Neural cell (in vitro differentiated cells): ENCODE data around the gene CYP19A1. TPM values are rescaled to one million over a fixed set of nuclear protein-coding genes. Genes with fewer than 3 reads are reported as not detected.

Experiments used
- H2AFZ ChIP-seq: fragments of 200-600, 300-800 bp; sonication (generic), shearing (Covaris generic); 2 replicates; pipeline ENCODE4 v1.6.0; 2014; ENCODE audit warnings: low read depth, mild to moderate bottlenecking, antibody characterized with exemption, low read length, moderate library complexity
- H3F3A ChIP-seq: fragments of 200-600 bp; shearing (Covaris generic); 2 replicates; pipeline ENCODE4 v1.6.1; 2016; ENCODE audit warnings: mild to moderate bottlenecking, moderate library complexity, mixed read lengths, antibody characterized with exemption, low read length; ENCODE audit not compliant: insufficient read depth, poor library complexity, severe bottlenecking
- H3K27ac ChIP-seq: fragments of 200-600, 300-800 bp; sonication (generic), shearing (Covaris generic); 2 replicates; pipeline ENCODE4 v1.5.1; 2014; ENCODE audit warnings: mild to moderate bottlenecking, low read length, moderate library complexity
- H3K27me3 ChIP-seq: fragments of 300-800, 200-600 bp; sonication (generic), shearing (Covaris generic); 2 replicates; pipeline ENCODE4 v1.6.0; 2014; ENCODE audit warnings: mild to moderate bottlenecking, low read depth, low read length, moderate library complexity; ENCODE audit not compliant: insufficient read depth
- H3K36me3 ChIP-seq: fragments of 300-800, 200-600 bp; sonication (generic), shearing (Covaris generic); 2 replicates; pipeline ENCODE4 v1.5.1; 2014; ENCODE audit warnings: mild to moderate bottlenecking, antibody characterized with exemption, low read length, moderate library complexity; ENCODE audit not compliant: insufficient read depth
- H3K4me2 ChIP-seq: fragments of 300-800, 200-600 bp; sonication (generic), shearing (Covaris generic); 2 replicates; pipeline ENCODE4 v1.6.0; 2014; ENCODE audit warnings: mild to moderate bottlenecking, low read length
- H3K4me3 ChIP-seq: fragments of 300-800, 200-600 bp; sonication (generic), shearing (Covaris generic); 2 replicates; pipeline ENCODE4 v1.5.1; 2014; ENCODE audit warnings: mild to moderate bottlenecking, low read length, moderate library complexity
- H3K79me2 ChIP-seq: fragments of 200-600 bp; shearing (Covaris generic); replicated peaks from 2 replicates; pipeline ENCODE4 v1.6.0; 2014; ENCODE audit warnings: mild to moderate bottlenecking, low read length, moderate library complexity; ENCODE audit not compliant: insufficient read depth
- H3K9ac ChIP-seq: fragments of 300-800, 200-600 bp; sonication (generic), shearing (Covaris generic); 2 replicates; pipeline ENCODE4 v1.6.1; 2016; ENCODE audit warnings: mild to moderate bottlenecking, low read length, mixed read lengths
- H3K9me2 ChIP-seq: fragments of 200-600 bp; shearing (Covaris generic); 2 replicates; pipeline ENCODE4 v1.6.1; 2016; ENCODE audit warnings: mild to moderate bottlenecking, low read length, mixed read lengths; ENCODE audit not compliant: insufficient read depth
- H3K9me3 ChIP-seq: fragments of 200-600, 300-800 bp; sonication (generic), shearing (Covaris generic); 2 replicates; pipeline ENCODE4 v1.6.1; 2016; ENCODE audit warnings: mild to moderate bottlenecking, mixed run types, low read length, moderate library complexity, mixed read lengths
- H4K20me1 ChIP-seq: fragments of 200-600 bp; shearing (Covaris generic); 2 replicates; pipeline ENCODE4 v1.6.1; 2016; ENCODE audit warnings: mild to moderate bottlenecking, mixed run types; ENCODE audit not compliant: insufficient read depth
- EP300 ChIP-seq: fragments of 450-650 bp; conservative IDR thresholded peaks from 2 replicates; pipeline ENCODE4 v1.6.1; 2014; ENCODE audit warnings: antibody characterized with exemption, mild to moderate bottlenecking, moderate library complexity; ENCODE audit not compliant: poor library complexity, severe bottlenecking
- EZH2 ChIP-seq: fragments of 200-600, 300-800 bp; shearing (Covaris generic), sonication (generic); IDR thresholded peaks from 2 replicates; pipeline ENCODE4 v1.6.1; 2014; ENCODE audit warnings: antibody characterized with exemption, low read length, borderline replicate concordance, mild to moderate bottlenecking; ENCODE audit not compliant: insufficient read depth, poor library complexity, severe bottlenecking
- MXI1 ChIP-seq: fragments of 450-650 bp; conservative IDR thresholded peaks from 2 replicates; pipeline ENCODE4 v1.6.1; 2014; ENCODE audit warnings: antibody characterized with exemption, mild to moderate bottlenecking; ENCODE audit not compliant: poor library complexity, severe bottlenecking
- POLR2AphosphoS5 ChIP-seq: IDR thresholded peaks from 2 replicates; pipeline ENCODE4 v1.6.1; 2012
- RAD21 ChIP-seq: fragments of 450-650 bp; conservative IDR thresholded peaks from 2 replicates; pipeline ENCODE4 v1.6.1; 2014; ENCODE audit warnings: antibody characterized with exemption, mild to moderate bottlenecking, moderate library complexity
- SMC3 ChIP-seq: fragments of 450-650 bp; conservative IDR thresholded peaks from 2 replicates; pipeline ENCODE4 v1.6.1; 2014; ENCODE audit warnings: antibody characterized with exemption, mild to moderate bottlenecking, moderate library complexity; ENCODE audit not compliant: poor library complexity
- TAF1 ChIP-seq: IDR thresholded peaks from 2 replicates; pipeline ENCODE4 v1.6.1; 2012; ENCODE audit warnings: low read depth
- polyA plus RNA-seq: library from polyadenylated mRNA; depleted of rRNA; stranded (reverse); fragments of >200 nt; gene quantifications from 2 replicates; pipeline ENCODE4 v1.2.3, GENCODE V29; 2014
- TF ChIP-seq, protein P1 (sequence below): IDR thresholded peaks from 2 replicates; pipeline ENCODE4 v1.6.1; 2012; ENCODE audit warnings: borderline replicate concordance
- TF ChIP-seq, protein P2 (sequence below): fragments of 450-650 bp; IDR thresholded peaks from 2 replicates; pipeline ENCODE4 v1.5.1; 2014; ENCODE audit warnings: antibody characterized with exemption, mild to moderate bottlenecking, moderate library complexity; ENCODE audit not compliant: poor library complexity, severe bottlenecking

The CYP19A1 gene
- polyA plus RNA-seq, 1 donor from 2014 or later: not detected

DNA sequence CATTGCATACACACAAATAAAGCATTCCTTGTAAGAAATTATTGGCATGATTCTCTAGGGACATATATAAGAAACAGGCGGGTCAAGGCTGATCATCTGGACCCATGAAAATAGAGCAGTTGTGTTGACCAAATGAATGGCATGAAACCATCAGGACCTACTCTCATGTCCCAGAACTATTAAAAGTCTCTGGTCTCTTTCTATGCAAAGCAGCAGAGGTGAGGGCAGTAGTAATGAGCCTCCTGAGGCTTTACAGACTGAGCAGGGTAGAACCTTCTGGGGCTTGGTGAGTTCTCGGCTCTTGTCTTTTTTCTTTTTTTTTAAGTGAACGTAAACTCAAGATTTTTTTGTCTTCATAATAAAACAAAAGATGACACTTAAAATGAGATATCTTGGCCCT, 12.3 kb upstream of the CYP19A1 start:
- H3K4me3 ChIP-seq: no peak overlapping the region
- H3K27ac ChIP-seq: no peak overlapping the region
- H3K4me2 ChIP-seq: no peak overlapping the region

DNA sequence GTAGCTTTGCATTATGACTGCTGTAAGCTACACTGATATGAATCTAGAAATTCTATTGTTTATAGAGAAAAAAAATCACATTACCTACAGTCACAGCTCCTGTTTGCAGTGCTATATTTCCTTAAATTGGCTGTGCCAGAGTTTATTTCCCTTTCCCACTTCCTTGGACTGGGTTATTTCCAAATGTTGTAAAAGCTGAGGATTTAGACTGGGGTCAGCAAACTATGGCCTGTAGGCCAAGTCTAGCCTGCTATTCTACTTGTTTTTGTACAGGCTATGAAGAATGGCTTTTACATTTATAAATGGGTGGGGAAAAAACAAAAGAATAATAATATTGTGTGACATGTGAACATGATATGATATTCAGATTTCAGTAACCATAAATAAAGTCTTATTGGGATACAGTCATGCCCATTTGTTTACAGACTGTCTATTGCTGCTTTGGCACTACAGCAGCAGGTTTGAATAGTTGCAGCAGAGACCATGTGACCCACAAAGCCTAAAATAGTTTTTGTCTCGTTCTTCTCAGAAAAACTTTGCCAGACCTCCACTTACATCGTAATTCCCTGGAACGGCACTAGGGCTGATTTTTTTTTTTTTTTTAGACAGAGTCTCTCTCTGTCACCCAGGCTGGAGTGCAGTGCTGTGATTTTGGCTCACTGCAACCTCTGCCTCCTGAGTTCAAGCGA, 10.9 kb upstream of the CYP19A1 start:
- H3K36me3 ChIP-seq: no peaks in the 10 kb centered on the region
- H3K9me2 ChIP-seq: no peaks in the 10 kb centered on the region
- no peaks in the 10 kb centered on the region for H3K27me3 ChIP-seq
- H3K9ac ChIP-seq: no peak overlapping the region
- H3K4me2 ChIP-seq: no peak overlapping the region
- no peaks in the 10 kb centered on the region for H4K20me1 ChIP-seq
- H3F3A ChIP-seq: no peaks in the 10 kb centered on the region
- no peak for TF ChIP-seq POLR2AphosphoS5
- TF ChIP-seq EP300: no peak
- no peak for TF ChIP-seq TAF1
- no peak for TF ChIP-seq MXI1
- TF ChIP-seq SMC3: no peak
- TF ChIP-seq EZH2: no peak
- no peaks in the 10 kb centered on the region for H3K79me2 ChIP-seq
- H3K4me3 ChIP-seq: no peak overlapping the region
- no peaks in the 10 kb centered on the region for H3K9me3 ChIP-seq
- no peak overlapping the region for H3K27ac ChIP-seq
- no peak overlapping the region for H2AFZ ChIP-seq

More for the DNA sequence above, 12.3 kb upstream of the CYP19A1 start:
- no peaks in the 10 kb centered on the region for H3K79me2 ChIP-seq
- TF ChIP-seq SMC3: no peak
- TF ChIP-seq, protein P1, sequence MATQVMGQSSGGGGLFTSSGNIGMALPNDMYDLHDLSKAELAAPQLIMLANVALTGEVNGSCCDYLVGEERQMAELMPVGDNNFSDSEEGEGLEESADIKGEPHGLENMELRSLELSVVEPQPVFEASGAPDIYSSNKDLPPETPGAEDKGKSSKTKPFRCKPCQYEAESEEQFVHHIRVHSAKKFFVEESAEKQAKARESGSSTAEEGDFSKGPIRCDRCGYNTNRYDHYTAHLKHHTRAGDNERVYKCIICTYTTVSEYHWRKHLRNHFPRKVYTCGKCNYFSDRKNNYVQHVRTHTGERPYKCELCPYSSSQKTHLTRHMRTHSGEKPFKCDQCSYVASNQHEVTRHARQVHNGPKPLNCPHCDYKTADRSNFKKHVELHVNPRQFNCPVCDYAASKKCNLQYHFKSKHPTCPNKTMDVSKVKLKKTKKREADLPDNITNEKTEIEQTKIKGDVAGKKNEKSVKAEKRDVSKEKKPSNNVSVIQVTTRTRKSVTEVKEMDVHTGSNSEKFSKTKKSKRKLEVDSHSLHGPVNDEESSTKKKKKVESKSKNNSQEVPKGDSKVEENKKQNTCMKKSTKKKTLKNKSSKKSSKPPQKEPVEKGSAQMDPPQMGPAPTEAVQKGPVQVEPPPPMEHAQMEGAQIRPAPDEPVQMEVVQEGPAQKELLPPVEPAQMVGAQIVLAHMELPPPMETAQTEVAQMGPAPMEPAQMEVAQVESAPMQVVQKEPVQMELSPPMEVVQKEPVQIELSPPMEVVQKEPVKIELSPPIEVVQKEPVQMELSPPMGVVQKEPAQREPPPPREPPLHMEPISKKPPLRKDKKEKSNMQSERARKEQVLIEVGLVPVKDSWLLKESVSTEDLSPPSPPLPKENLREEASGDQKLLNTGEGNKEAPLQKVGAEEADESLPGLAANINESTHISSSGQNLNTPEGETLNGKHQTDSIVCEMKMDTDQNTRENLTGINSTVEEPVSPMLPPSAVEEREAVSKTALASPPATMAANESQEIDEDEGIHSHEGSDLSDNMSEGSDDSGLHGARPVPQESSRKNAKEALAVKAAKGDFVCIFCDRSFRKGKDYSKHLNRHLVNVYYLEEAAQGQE: no peak
- TF ChIP-seq MXI1: no peak
- TF ChIP-seq TAF1: no peak
- no peak for TF ChIP-seq EP300
- TF ChIP-seq POLR2AphosphoS5: no peak
- no peak for TF ChIP-seq RAD21
- no peaks in the 10 kb centered on the region for H4K20me1 ChIP-seq
- H3K27me3 ChIP-seq: no peaks in the 10 kb centered on the region
- no peak overlapping the region for H3K9ac ChIP-seq
- no peaks in the 10 kb centered on the region for H3K9me3 ChIP-seq
- no peaks in the 10 kb centered on the region for H3K36me3 ChIP-seq
- no peak overlapping the region for H2AFZ ChIP-seq
- no peaks in the 10 kb centered on the region for H3F3A ChIP-seq
- no peaks in the 10 kb centered on the region for H3K9me2 ChIP-seq

DNA sequence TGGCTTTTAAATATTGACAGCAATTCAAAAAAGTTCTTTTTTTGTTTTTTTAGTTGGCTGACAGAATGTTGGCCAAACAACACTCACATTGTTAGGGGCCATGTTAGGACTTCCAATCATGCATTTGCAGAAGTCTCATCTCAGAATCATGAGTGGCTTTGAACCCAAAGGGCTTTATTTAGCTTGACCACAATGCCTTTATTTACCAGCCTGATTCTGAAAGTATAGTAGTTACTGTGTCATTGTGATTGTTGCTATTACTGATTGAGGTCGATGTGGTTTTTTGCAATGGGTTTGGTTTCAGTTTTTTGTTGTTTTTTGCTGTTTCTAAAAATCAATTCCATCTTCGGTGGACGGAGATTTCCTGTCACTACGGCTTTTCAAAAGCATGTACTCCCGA, 10.3 kb upstream of the CYP19A1 start:
- Histone ChIP-seq H3K9me3 (no peaks in the 10 kb centered on the region), H3K79me2 (no peaks in the 10 kb centered on the region), H3K4me2 (no peak overlapping the region), H3K36me3 (no peaks in the 10 kb centered on the region), H2AFZ (no peak overlapping the region), H3K9me2 (no peaks in the 10 kb centered on the region), H3K27ac (no peak overlapping the region), H4K20me1 (no peaks in the 10 kb centered on the region), H3F3A (no peaks in the 10 kb centered on the region), H3K4me3 (no peak overlapping the region), H3K9ac (no peak overlapping the region), H3K27me3 (peaks cover 2% of the 10 kb centered on the region)
- TF ChIP-seq TAF1 (no peak), EP300 (no peak), EZH2 (no peak), SMC3 (no peak), POLR2AphosphoS5 (no peak), MXI1 (no peak), RAD21 (no peak)
- TF ChIP-seq, protein P2, sequence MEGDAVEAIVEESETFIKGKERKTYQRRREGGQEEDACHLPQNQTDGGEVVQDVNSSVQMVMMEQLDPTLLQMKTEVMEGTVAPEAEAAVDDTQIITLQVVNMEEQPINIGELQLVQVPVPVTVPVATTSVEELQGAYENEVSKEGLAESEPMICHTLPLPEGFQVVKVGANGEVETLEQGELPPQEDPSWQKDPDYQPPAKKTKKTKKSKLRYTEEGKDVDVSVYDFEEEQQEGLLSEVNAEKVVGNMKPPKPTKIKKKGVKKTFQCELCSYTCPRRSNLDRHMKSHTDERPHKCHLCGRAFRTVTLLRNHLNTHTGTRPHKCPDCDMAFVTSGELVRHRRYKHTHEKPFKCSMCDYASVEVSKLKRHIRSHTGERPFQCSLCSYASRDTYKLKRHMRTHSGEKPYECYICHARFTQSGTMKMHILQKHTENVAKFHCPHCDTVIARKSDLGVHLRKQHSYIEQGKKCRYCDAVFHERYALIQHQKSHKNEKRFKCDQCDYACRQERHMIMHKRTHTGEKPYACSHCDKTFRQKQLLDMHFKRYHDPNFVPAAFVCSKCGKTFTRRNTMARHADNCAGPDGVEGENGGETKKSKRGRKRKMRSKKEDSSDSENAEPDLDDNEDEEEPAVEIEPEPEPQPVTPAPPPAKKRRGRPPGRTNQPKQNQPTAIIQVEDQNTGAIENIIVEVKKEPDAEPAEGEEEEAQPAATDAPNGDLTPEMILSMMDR: no peak
- TF ChIP-seq, protein P1: no peak
